ENCODE results near the gene HERPUD1.
A peak's percentile ranks its signal among the peaks of the same experiment; 100 is the strongest.

HERPUD1 gene

GRCh38 chr16:56950881-56951771 is 19.2 kb downstream of the HERPUD1 start:
- Mint-ChIP-seq H3K9me3 (no peaks in the 10 kb centered on the region), H3K4me1 (ENCODE audit: low read depth) (peaks cover 24% of the 10 kb centered on the region), H3K27ac (peak overlapping the region; percentile 56), H3K4me3 (no peak overlapping the region), H3K27me3 (no peaks in the 10 kb centered on the region), H3K36me3 (ENCODE audit: low read depth) (peaks cover 20% of the 10 kb centered on the region)
- peak; percentile 72 for DNase-seq

DNA sequence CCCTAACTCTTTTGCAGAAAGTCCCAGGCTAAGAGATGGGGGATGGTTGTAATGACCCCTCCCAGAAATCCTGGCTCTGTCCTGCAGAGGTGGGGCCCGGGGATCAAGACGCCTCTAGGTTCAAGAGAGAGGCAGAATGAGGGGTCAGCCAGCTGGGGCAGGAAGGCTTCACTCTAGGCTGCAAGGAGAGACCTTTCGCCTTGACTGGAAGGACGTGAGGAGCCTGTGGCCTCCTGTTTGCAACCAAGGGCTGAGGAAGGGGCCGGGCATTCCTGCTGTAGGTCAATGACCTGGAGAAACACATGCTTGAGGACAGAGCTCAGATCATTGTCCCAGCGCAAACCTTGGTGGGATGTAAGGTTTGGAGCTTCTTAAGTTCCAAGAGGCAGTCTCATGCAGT is 21.1 kb downstream of the HERPUD1 start:
- Mint-ChIP-seq H3K27me3 (no peaks in the 10 kb centered on the region), H3K9me3 (no peaks in the 10 kb centered on the region)

GRCh38 chr16:56956076-56956475 is 24.1 kb downstream of the HERPUD1 start:
- H3K4me1 Mint-ChIP-seq (ENCODE audit: low read depth), result peaks cover 7% of the 10 kb centered on the region
- H3K4me3 Mint-ChIP-seq, result no peak overlapping the region
- H3K9me3 Mint-ChIP-seq, result no peaks in the 10 kb centered on the region
- DNase-seq, result no peak
- no peaks in the 10 kb centered on the region for H3K27me3 Mint-ChIP-seq
- H3K36me3 Mint-ChIP-seq (ENCODE audit: low read depth), result no peaks in the 10 kb centered on the region
- H3K27ac Mint-ChIP-seq, result peak overlapping the region; percentile 33

More for the DNA sequence above, 21.1 kb downstream of the HERPUD1 start:
- peaks cover 4% of the 10 kb centered on the region for H3K36me3 Mint-ChIP-seq (ENCODE audit: low read depth)
- no peak overlapping the region for H3K4me3 Mint-ChIP-seq
- peak; percentile 26 for DNase-seq
- no peak overlapping the region for H3K27ac Mint-ChIP-seq
- peaks cover 17% of the 10 kb centered on the region for H3K4me1 Mint-ChIP-seq (ENCODE audit: low read depth)

- no peaks in the 10 kb centered on the region for H3K9me3 Mint-ChIP-seq
- H3K27me3 Mint-ChIP-seq, result no peaks in the 10 kb centered on the region
- DNase-seq, result peak; percentile 17
- H3K4me1 Mint-ChIP-seq (ENCODE audit: low read depth), result peaks cover 2% of the 10 kb centered on the region
- H3K36me3 Mint-ChIP-seq (ENCODE audit: low read depth), result no peaks in the 10 kb centered on the region
- H3K4me3 Mint-ChIP-seq, result no peak overlapping the region
- no peak overlapping the region for H3K27ac Mint-ChIP-seq
Measured at GRCh38 chr16:56956756-56957155, 24.8 kb downstream of the HERPUD1 start.

DNA sequence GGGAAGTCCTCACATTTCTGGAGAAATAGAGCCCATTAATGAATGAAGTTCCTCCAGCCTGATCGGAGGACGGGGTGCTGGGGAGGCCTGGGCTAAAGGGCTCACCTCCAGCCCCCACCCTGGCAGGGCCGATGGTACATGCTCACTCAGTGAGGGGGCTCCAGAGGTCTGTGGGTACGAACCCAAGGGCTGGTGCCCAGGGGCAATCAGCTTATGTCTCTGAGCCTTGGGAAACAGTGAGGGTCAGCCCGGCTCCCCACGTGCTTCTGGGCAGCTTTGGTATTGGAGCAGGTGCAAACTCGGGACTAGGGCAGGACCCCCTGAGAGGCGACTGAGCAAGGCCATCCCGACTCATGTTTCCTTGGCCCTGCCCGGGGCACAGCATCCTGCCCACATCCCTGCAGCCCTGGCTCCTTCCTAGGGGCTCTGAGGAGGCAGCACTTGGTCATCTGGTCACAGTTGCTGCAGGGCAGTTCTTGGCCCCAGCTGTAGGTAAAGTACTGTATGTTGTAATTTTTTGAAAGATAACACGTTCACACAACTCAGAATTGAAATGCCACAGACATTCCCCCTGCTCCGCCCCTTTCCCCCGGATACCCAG is 28.8 kb downstream of the HERPUD1 start:
- peaks cover 18% of the 10 kb centered on the region for H3K4me1 Mint-ChIP-seq (ENCODE audit: low read depth)
- DNase-seq, result no peak
- H3K4me3 Mint-ChIP-seq, result no peak overlapping the region
- no peak overlapping the region for H3K27ac Mint-ChIP-seq
- H3K9me3 Mint-ChIP-seq, result no peaks in the 10 kb centered on the region
- no peaks in the 10 kb centered on the region for H3K36me3 Mint-ChIP-seq (ENCODE audit: low read depth)
- H3K27me3 Mint-ChIP-seq, result no peaks in the 10 kb centered on the region

DNA sequence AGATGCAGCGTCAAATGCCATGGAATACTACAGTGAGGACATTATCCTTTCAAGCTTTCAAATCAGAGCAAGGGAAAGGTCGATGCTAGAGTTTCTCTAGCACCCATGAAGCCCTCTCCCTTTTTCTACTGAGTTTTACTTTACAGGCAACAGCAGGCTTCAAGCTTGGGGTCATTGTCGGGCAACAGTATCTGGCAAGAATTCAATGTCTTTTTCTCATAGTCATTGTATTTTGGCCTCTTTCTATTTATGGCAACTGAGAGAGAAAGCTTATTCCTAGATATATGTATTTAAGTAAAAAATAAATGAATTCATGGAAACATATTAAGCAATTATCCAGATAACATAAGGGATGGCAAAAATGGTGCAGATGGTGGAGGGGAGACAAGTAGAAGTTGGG is 29.4 kb downstream of the HERPUD1 start:
- Mint-ChIP-seq H3K27me3 (no peaks in the 10 kb centered on the region), H3K4me3 (no peak overlapping the region), H3K36me3 (ENCODE audit: low read depth) (no peaks in the 10 kb centered on the region), H3K27ac (no peak overlapping the region), H3K4me1 (ENCODE audit: low read depth) (peaks cover 24% of the 10 kb centered on the region), H3K9me3 (no peaks in the 10 kb centered on the region)
- DNase-seq, result no peak

- Mint-ChIP-seq H3K27me3 (no peaks in the 10 kb centered on the region), H3K36me3 (ENCODE audit: low read depth) (no peaks in the 10 kb centered on the region), H3K4me3 (no peak within 1 kb of the TSS), H3K9me3 (no peaks in the 10 kb centered on the region), H3K27ac (no peak within 1 kb of the TSS), H3K4me1 (ENCODE audit: low read depth) (peaks cover 22% of the 10 kb centered on the region)
- DNase-seq, result no peak
Measured at GRCh38 chr16:56961851-56962281, 29.9 kb downstream of the HERPUD1 start, which contains the start of gene CETP. Gene CETP (plus strand): TSS chr16:56961950. CDS start chr16:56961980, 30 bp downstream.

DNA sequence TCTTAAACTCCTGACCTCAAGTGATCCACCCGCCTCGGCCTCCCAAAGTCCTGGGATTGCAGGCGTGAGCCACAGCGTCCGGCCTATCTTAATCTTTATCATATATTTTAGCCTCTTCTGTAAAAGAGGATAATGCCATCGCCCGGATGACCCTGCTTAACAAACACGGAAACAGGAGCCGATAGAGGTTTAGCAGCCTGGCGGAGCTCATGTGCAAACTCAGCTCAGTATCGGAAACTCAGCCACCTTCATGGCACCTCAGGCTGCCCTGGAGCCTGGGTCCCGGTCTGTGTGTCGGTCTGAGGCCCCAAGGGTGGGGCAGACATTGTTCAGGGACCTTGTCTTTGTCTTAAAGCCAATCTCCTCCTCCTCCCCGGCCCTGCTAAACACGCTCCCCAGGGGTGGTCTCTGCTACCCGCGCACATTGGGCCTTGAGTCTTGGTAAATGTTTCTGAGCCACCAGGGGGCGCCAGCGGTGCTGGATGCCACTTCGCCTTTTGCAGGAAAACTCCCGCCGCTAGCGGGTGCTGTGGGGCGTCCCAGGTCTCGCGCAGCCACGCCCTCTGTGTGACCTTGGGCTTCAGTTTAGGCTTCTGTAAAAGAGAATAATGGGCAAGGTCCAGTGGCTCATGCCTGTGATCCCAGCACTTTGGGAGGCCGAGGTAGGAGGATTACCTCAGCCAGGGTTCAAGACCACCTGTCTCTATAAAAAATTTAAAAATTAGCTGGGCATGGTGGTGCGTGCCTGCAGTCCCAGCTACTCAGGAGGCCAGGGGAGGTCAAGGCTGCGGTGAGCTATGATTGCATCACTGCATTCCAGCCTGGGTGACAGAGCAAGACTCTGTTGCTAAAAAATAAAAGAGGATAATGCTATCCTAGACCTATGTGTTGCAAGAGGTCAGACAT is 32.6 kb downstream of the HERPUD1 start:
- Mint-ChIP-seq H3K9me3 (no peaks in the 10 kb centered on the region), H3K27ac (peak overlapping the region; percentile 91), H3K4me1 (ENCODE audit: low read depth) (peaks cover 22% of the 10 kb centered on the region), H3K4me3 (no peak overlapping the region), H3K27me3 (no peaks in the 10 kb centered on the region), H3K36me3 (ENCODE audit: low read depth) (no peaks in the 10 kb centered on the region)
- DNase-seq, result peak; percentile 97

DNA sequence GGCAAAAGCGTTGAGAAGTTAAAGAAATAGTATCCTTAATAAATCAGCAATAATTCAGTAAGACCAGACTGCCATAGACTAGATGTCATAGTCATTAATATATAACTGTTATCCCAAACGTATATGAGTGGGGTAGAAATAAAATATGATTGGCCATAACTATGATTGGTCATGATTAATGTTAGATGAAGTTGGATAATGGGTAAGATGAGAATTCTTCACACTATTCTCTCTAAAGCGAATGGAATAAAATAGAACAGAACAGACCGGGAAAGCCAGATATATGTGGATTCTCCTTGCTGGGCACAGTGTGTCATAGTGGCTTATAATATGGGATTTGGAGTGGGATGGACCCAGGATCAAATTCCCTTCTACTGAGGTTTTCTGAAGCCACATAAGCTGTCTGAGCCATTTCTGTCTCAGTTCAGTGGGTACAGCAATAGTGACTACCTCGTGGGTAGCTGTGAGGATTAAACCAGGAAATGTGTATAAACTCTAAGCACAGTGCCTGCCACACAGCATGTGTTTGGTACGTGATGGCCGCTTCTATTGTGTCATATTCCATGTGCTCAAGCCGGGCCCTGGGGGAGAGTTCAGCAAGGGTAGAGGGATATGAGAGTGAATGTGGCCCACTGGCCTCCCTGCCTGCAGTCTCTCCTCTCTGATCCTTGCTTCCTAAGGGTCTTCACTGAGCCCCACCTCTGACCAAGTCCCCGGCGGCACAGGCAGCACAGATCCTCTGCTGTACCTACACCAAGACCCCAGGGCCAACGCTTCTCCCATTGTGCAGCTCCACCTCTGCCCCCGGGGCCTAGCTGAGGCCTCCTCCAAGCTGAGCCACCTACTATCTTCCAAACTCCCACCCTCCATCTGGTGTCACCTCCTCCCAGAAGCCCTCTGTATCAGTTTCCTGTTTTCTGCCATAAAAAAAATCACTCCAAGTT is 33.5 kb downstream of the HERPUD1 start:
- no peak for DNase-seq
- Mint-ChIP-seq H3K4me1 (ENCODE audit: low read depth) (peaks cover 22% of the 10 kb centered on the region), H3K4me3 (no peak overlapping the region), H3K27me3 (no peaks in the 10 kb centered on the region), H3K27ac (peak overlapping the region; percentile 91), H3K36me3 (ENCODE audit: low read depth) (no peaks in the 10 kb centered on the region), H3K9me3 (no peaks in the 10 kb centered on the region)

GRCh38 chr16:56966093-56966475 is 34.1 kb downstream of the HERPUD1 start:
- H3K27me3 Mint-ChIP-seq, result no peaks in the 10 kb centered on the region
- no peaks in the 10 kb centered on the region for H3K9me3 Mint-ChIP-seq
- H3K27ac Mint-ChIP-seq, result peak overlapping the region; percentile 91
- no peaks in the 10 kb centered on the region for H3K36me3 Mint-ChIP-seq (ENCODE audit: low read depth)
- H3K4me1 Mint-ChIP-seq (ENCODE audit: low read depth), result peaks cover 22% of the 10 kb centered on the region
- DNase-seq, result no peak
- no peak overlapping the region for H3K4me3 Mint-ChIP-seq

DNA sequence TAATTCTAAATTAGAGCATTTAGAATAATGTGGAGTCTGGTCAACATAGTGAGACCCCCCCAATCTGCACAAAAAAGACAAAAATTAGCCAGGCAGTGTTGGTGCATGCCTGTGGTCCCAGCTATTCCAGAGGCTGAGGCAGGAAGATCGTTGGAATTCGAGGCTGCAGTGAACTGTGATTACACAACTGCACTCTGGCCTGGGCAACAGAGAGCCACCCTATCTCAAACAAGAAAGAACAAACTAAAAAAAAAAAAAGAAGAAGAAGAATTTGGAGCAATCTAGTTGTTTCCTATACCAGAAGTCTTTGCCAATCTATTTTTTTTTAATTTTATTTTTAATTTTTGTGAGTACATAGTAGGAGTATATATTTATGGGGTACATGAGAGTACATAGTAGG is 35.8 kb downstream of the HERPUD1 start:
- Mint-ChIP-seq H3K4me1 (ENCODE audit: low read depth) (peaks cover 22% of the 10 kb centered on the region), H3K27me3 (no peaks in the 10 kb centered on the region), H3K4me3 (no peak overlapping the region), H3K36me3 (ENCODE audit: low read depth) (no peaks in the 10 kb centered on the region), H3K9me3 (no peaks in the 10 kb centered on the region), H3K27ac (no peak overlapping the region)
- DNase-seq, result no peak

DNA sequence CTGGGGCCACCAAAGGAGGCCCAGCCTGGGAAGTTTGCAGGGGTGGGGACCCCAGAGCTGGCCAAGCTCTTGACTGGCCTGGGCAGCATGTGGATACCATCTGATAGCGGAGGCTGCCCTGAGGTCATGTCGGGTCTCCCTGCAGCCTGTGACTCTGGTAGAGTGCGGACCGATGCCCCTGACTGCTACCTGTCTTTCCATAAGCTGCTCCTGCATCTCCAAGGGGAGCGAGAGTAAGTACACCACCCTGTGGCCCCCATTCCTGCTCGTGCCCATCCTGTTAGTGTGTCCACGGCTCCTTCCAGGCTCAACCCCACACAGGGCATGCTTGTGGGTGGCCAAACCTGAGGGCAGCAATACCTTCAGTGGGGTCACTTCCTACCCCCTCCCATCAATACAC is 37.8 kb downstream of the HERPUD1 start:
- H3K4me1 Mint-ChIP-seq (ENCODE audit: low read depth), result peaks cover 30% of the 10 kb centered on the region
- H3K4me3 Mint-ChIP-seq, result no peak overlapping the region
- DNase-seq, result no peak
- no peaks in the 10 kb centered on the region for H3K9me3 Mint-ChIP-seq
- no peaks in the 10 kb centered on the region for H3K36me3 Mint-ChIP-seq (ENCODE audit: low read depth)
- no peak overlapping the region for H3K27ac Mint-ChIP-seq
- no peaks in the 10 kb centered on the region for H3K27me3 Mint-ChIP-seq

DNA sequence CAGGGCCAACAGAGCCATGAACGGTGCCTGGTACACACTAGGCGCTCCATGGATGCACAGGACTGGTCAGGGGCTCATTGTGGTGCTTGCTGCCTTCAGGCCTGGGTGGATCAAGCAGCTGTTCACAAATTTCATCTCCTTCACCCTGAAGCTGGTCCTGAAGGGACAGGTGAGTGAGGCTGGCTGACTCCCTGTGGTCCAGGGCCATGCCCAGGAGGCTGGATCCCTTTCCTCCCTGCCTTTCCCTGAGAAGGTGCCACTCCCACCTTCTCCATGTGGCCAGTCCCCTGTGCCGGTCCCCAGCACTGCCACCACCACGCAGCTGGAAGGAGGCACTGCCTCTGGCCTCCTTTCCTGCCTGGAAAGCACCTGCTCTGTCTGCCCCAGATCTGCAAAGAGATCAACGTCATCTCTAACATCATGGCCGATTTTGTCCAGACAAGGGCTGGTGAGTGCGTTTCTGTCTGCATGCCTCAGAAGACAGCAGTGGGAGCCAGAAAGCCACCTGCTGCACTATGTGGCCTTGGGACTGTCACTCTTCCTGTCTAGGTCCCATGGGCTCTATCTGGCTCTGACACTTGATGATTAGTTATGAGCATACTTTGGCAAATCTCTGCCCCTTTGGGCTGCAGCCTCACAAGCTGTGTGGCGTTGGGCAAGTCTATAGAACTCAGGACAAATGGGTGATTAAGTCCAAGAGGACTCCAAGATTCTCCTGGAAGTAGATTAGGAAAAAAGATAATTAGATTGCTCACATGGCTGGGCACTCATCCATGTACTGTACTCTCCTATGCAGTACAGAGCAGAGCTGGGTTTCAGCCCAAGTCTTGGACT is 39.2 kb downstream of the HERPUD1 start:
- no peaks in the 10 kb centered on the region for H3K9me3 Mint-ChIP-seq
- no peak overlapping the region for H3K4me3 Mint-ChIP-seq
- no peak overlapping the region for H3K27ac Mint-ChIP-seq

More for the DNA sequence above, 39.2 kb downstream of the HERPUD1 start:
- Mint-ChIP-seq H3K36me3 (ENCODE audit: low read depth) (no peaks in the 10 kb centered on the region), H3K4me1 (ENCODE audit: low read depth) (peaks cover 30% of the 10 kb centered on the region), H3K27me3 (no peaks in the 10 kb centered on the region)
- no peak for DNase-seq
